ENCODE measurements around the gene JPH4.

Gene JPH4

GRCh38 chr14:23566778-23567185, 11.8 kb downstream of the JPH4 start:
- intact Hi-C loops (cut with DNase I), result no loop called here
- no peak for DNase-seq

- peak in 4 of 10 donors; percentile 8 to 72 (median 38) for DNase-seq
- intact Hi-C loops (cut with DNase I), result no loop called here
These were observed 12.3 kb downstream of the JPH4 start for GRCh38 chr14:23566112-23566777.

- peak in 4 of 10 donors; percentile 3 to 43 (median 27) for DNase-seq
- intact Hi-C loops (cut with DNase I), result no loop called here
These were observed 13.0 kb downstream of the JPH4 start for GRCh38 chr14:23565626-23566025.

- DNase-seq, result peak in 3 of 10 donors; percentile 37 to 66 (median 61)
- intact Hi-C loops (cut with DNase I), result no loop called here
These were observed 13.7 kb downstream of the JPH4 start for GRCh38 chr14:23564876-23565275.

GRCh38 chr14:23564181-23564812, 14.3 kb downstream of the JPH4 start:
- intact Hi-C loops (cut with DNase I), result no loop called here
- DNase-seq, result peak in 3 of 10 donors; percentile 24 to 83 (median 65)

GRCh38 chr14:23563473-23564180, 15.0 kb downstream of the JPH4 start:
- intact Hi-C loops (cut with DNase I), result no loop called here
- peak in 3 of 10 donors; percentile 33 to 71 (median 58) for DNase-seq

GRCh38 chr14:23562822-23563472, 15.6 kb downstream of the JPH4 start:
- DNase-seq, result peak in 8 of 10 donors; percentile 58 to 92 (median 71)

GRCh38 chr14:23561873-23562821, 16.4 kb downstream of the JPH4 start:
- intact Hi-C loops (cut with DNase I), result loop anchor here (1.0 kb wide), 1 partner anchor 84 kb away; no protein-coding TSS in a partner anchor
- peak in 4 of 10 donors; percentile 59 to 91 (median 88) for DNase-seq

More at GRCh38 chr14:23562822-23563472, 15.6 kb downstream of the JPH4 start:
- intact Hi-C loops (cut with DNase I), result loop anchor here (1.0 kb wide), 1 partner anchor 85 kb away; no protein-coding TSS in a partner anchor

GRCh38 chr14:23561259-23561658, 17.3 kb downstream of the JPH4 start:
- peak in 2 of 10 donors; percentile 48 to 59 for DNase-seq
- intact Hi-C loops (cut with DNase I), result no loop called here

GRCh38 chr14:23559926-23560520, 18.6 kb downstream of the JPH4 start:
- intact Hi-C loops (cut with DNase I), result loop anchor here (5.0 kb wide), 1 partner anchor 233 kb away; no protein-coding TSS in a partner anchor
- peak in 2 of 10 donors; percentile 3 for DNase-seq

- DNase-seq, result peak in 8 of 10 donors; percentile 62 to 95 (median 69)
- intact Hi-C loops (cut with DNase I), result loop anchor here (5.0 kb wide), 1 partner anchor 232 kb away; no protein-coding TSS in a partner anchor
These were observed 19.3 kb downstream of the JPH4 start for GRCh38 chr14:23559010-23559925.

GRCh38 chr14:23558346-23559009, 20.1 kb downstream of the JPH4 start:
- intact Hi-C loops (cut with DNase I), result loop anchor here (5.0 kb wide), 1 partner anchor 231 kb away; no protein-coding TSS in a partner anchor
- DNase-seq, result peak in 3 of 10 donors; percentile 39 to 60 (median 39)

- DNase-seq, result no peak
- intact Hi-C loops (cut with DNase I), result loop anchor here (5.0 kb wide), 1 partner anchor 231 kb away; no protein-coding TSS in a partner anchor
These were observed 20.6 kb downstream of the JPH4 start for GRCh38 chr14:23557946-23558345.

GRCh38 chr14:23557521-23557920, 21.1 kb downstream of the JPH4 start:
- intact Hi-C loops (cut with DNase I), result loop anchor here (5.0 kb wide), 1 partner anchor 230 kb away; no protein-coding TSS in a partner anchor
- DNase-seq, result no peak

- DNase-seq, result peak in 3 of 10 donors; percentile 43 to 80 (median 55)
- intact Hi-C loops (cut with DNase I), result loop anchor here (5.0 kb wide), 1 partner anchor 230 kb away; no protein-coding TSS in a partner anchor
These were observed 21.7 kb downstream of the JPH4 start for GRCh38 chr14:23556700-23557440.

All from posterior cingulate gyrus (tissue), 11 donors.